Stimulated activated CD8-positive, alpha-beta memory T cell treated with anti-CD3 and anti-CD28 coated beads, Interleukin-7, amount 100 ng/mL, for 1 hour (primary cell): ENCODE data around the gene GFPT2.

Experiments used
- DNase-seq, 2 donors: peaks; one replicate each; pipeline ENCODE4 v3.0.0-alpha.2; 2020; ENCODE audit warnings: low read depth in 2 of 2

The GFPT2 gene

GRCh38 chr5:180350711-180351465, 2.2 kb downstream of the GFPT2 start:
- DNase-seq = no peak

GRCh38 chr5:180350296-180350695, 2.8 kb downstream of the GFPT2 start:
- DNase-seq = no peak

GRCh38 chr5:180349391-180349790, 3.7 kb downstream of the GFPT2 start:
- no peak for DNase-seq

GRCh38 chr5:180348336-180348735, 4.8 kb downstream of the GFPT2 start:
- DNase-seq = no peak

GRCh38 chr5:180347702-180348101, 5.4 kb downstream of the GFPT2 start:
- DNase-seq = no peak

- no peak for DNase-seq
Measured at GRCh38 chr5:180346358-180346757, 6.8 kb downstream of the GFPT2 start.

GRCh38 chr5:180345781-180346180, 7.4 kb downstream of the GFPT2 start:
- DNase-seq = no peak

GRCh38 chr5:180345186-180345585, 8.0 kb downstream of the GFPT2 start:
- no peak for DNase-seq

GRCh38 chr5:180344696-180344999, 8.5 kb downstream of the GFPT2 start:
- DNase-seq = no peak

- no peak for DNase-seq
Measured at GRCh38 chr5:180343831-180344695, 9.1 kb downstream of the GFPT2 start.

GRCh38 chr5:180343110-180343830, 9.9 kb downstream of the GFPT2 start:
- DNase-seq = no peak

- DNase-seq = no peak
Measured at GRCh38 chr5:180341595-180341994, 11.5 kb downstream of the GFPT2 start.

GRCh38 chr5:180340856-180341255, 12.3 kb downstream of the GFPT2 start:
- no peak for DNase-seq

- no peak for DNase-seq
Measured at GRCh38 chr5:180339583-180340183, 13.5 kb downstream of the GFPT2 start.

GRCh38 chr5:180338001-180338707, 15.0 kb downstream of the GFPT2 start:
- DNase-seq = no peak

- DNase-seq = no peak
Measured at GRCh38 chr5:180336234-180337020, 16.7 kb downstream of the GFPT2 start.

GRCh38 chr5:180335614-180336233, 17.4 kb downstream of the GFPT2 start:
- no peak for DNase-seq

- DNase-seq = no peak
Measured at GRCh38 chr5:180334751-180335613, 18.2 kb downstream of the GFPT2 start.

GRCh38 chr5:180334176-180334575, 19.0 kb downstream of the GFPT2 start:
- no peak for DNase-seq
